Activated CD4-positive, alpha-beta T cell treated with anti-CD3 and anti-CD28 coated beads, Interleukin-2, amount 50 U/mL, for 24 hours (primary cell): ENCODE data around the gene ARHGAP18.

Source experiments
- DNase-seq, 2 donors: peaks; one replicate each; pipeline ENCODE4 v3.0.0-alpha.2; 2020; ENCODE audit warnings: low read depth in 1 of 2, low spot score in 1 of 2

ARHGAP18 gene, protein sequence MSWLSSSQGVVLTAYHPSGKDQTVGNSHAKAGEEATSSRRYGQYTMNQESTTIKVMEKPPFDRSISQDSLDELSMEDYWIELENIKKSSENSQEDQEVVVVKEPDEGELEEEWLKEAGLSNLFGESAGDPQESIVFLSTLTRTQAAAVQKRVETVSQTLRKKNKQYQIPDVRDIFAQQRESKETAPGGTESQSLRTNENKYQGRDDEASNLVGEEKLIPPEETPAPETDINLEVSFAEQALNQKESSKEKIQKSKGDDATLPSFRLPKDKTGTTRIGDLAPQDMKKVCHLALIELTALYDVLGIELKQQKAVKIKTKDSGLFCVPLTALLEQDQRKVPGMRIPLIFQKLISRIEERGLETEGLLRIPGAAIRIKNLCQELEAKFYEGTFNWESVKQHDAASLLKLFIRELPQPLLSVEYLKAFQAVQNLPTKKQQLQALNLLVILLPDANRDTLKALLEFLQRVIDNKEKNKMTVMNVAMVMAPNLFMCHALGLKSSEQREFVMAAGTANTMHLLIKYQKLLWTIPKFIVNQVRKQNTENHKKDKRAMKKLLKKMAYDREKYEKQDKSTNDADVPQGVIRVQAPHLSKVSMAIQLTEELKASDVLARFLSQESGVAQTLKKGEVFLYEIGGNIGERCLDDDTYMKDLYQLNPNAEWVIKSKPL

DNA sequence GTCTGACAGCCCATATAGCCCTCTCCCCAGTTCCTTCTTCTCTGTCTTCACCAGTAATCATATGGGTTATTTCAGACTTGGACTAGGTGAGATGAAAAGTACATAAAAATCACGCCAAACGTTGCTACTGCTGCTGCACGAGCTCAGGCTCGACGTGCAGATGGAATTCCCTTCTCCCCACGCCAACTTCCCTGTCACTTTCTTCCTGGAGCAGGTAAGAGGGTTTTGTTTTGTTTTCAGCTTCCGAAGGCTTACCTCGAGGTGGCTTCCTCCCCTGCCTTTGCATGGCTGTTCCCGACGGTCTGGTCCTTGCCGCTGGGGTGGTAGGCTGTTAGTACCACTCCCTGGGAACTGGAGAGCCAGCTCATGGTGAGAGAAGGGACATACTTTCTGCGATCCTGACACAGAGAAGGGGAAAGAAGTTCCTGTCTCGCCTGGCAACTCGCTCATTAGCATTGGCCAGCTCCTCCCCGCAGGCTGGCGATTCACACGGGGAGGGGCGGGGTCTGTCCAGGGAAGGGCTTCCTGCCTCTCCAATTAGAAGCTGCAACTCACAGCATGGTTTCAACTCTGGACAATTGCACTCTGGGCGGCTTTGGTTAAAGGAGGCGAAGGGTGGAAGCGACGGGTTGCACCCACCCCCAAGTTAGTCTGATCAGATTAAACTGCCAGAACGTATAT is at the start of gene ARHGAP18:
Gene ARHGAP18, minus strand, starts transcription at position 409 of the 681 bp plus-strand sequence. Its CDS starts 41 bp downstream, at position 368.
- DNase-seq, result peak; percentile 32 to 59

DNA sequence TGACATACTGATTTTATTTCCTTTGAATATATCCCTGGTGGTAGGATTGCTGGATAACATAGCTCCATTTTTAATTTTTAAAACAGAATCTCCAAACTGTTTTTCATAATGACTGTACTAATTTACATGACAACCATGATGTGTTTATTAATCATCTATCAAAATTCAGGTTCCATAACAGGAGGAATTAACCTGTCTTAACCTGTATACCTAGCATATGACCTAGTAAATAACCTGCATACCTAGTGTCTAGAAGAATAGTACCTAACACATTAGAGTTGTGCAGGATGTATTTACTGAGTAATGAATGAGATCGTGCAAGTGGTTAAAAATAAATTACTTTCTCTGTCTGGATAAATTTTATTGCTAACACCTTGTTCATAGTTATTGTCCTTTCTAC is 45.8 kb upstream of the ARHGAP18 start:
- DNase-seq, result no peak

DNA sequence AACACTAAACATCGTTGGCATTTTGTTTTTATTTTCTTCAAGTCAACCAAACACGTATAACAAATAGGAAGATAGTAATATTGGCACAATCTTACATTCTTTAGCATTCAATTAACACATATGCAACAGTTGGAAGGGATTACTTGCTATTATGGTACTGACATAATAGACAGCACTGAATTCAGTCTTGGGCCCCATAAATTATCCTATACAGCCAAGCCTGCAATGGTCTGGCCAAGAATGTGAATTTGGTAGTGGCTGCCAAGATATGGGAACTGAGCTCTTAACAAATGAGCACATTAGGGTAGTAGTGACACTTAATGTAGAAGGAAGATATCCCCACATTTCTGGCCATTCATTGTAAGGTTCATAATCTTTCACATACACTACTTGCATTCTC is 44.8 kb upstream of the ARHGAP18 start:
- DNase-seq, result no peak

DNA sequence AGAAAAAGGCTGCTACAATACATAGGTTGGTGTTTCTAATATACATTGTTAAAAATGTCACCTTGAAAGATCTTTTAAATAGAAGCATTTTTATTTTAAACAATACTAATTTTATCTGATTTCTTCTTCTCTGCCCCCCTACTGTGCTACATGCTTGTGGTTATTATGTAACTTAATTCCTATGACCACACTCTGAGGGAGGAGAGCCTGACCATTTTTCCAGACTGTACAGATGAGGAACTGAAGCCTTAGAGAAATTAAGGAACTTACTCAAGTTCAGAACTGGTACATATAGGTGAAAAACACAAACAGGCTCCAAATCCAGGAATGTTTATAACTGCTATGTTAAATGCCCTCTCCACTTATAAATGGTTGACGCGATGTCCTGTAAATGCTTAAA is 43.4 kb upstream of the ARHGAP18 start:
- DNase-seq, result no peak

DNA sequence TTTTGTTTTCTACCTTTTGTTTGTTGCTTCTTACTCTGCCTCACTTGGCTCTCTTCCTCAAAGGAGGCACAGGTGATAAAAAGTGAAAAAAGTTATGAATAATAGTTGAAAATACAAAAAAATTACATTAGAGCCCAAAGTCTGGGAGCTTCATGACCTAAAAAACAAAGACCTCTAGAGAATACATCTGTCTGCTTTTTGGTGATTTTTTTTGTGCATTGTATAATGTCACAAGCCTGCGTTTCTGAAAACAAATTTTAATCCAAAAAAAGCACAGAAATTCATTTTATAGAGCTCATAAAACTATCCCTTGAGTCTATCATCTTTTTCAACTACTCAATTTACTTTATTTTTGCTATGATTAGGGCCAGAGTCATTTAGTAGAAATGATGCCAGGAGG is 41.4 kb upstream of the ARHGAP18 start:
- DNase-seq, result no peak

DNA sequence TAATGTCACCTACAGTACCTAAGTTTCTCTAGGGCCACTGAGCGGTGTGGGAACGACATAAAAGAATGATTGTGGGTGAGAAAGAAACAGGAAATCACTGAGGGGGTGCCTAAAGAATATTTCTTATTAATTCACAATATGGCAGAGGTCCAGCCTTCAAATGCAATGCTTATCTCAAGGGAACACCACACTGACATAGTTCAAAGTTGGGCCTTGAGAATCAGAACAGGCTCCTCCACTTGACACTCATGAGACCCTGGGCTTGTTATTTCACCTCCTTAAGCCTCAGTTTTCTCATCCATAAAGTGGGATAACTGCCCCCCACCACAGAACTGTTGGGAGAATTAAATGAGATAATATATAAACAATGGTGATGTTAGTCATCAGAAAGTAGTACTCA is 40.4 kb upstream of the ARHGAP18 start:
- no peak for DNase-seq

DNA sequence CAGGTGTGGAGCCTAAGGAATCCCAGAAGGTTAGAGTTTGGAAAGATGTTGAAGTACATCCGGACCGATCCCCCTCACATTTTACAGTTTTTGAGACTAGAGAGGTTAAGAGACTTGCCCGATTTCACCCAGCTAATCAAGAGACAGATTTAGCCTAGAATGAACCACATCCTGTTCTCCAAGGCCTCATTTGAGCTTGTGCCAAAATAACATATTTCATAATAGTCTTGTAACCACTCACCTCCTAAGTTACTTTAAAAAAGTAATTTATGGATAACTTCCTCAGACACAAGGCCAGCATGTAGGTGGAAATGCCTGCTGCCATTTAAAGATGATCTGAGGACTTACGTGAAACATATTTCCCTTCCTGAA is 39.8 kb upstream of the ARHGAP18 start:
- no peak for DNase-seq

DNA sequence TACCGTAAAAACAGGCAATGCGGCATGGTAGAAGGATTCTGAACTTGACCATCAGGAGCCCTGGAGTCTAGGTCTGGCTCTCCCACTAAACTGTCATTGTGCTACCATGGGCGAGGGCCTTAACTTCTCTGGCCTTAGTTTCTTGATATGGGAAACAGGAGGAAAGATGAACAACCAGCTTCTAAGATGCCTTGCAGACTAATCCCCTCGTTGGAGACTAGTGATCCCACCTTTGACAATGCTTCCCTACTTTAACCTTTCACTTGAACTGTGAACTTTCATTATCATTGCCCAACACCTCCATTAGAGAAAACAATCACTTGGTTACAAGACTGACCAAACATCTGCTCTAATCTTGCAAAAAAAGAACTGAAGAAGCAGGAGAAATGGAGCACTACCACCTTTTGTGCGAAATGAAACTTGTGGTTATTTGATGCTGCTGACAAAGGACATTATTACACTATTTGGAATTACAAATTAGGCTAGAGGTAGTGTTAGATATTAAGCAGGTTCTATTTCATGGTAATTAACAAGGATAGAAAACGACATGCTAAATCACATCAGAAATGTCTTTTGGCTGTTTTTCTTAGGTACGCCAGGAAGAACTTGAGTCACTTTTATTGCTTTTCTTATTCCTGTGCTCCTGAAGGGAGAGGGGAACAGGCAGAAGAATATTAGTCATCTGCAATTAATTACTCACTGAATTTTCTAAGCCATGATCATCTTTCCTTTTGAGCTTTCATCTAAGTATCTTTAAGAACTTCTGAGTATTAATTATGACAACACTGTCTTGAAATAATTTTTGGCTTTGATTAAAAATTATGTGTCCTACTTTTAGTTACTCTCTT is 39.1 kb upstream of the ARHGAP18 start:
- DNase-seq, result no peak

DNA sequence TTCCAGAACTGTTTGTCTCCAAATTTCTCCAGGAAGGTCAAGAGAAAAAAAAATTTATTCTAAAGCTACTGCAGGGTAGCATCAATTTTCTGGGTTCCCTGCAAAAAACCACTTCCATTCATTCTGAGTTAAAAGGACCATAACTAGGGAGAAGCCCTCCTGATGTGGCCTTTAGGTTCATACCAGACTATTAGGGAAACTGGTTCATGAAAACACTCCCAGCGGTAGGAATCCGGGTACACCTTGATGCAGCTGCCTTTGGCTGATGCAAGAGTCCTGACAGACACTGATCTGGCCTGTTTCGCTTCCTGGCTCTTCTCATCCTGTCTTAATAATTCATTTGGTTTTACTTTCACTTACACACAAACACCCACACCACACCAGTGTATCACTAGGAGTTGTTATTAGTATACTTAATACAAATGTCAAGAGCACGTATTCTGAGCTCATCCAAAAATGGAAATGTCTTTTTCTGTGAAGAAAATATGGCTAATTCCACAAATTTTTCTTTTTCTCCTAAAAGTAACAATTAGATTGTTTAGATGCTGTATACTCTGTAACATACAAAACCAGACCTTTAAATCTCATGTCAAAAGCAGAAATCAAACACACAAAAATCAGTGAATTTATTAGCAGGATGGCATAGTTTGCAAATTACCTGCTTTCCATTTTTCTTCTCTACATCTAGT is 38.4 kb upstream of the ARHGAP18 start:
- DNase-seq, result peak; percentile 28 to 66

DNA sequence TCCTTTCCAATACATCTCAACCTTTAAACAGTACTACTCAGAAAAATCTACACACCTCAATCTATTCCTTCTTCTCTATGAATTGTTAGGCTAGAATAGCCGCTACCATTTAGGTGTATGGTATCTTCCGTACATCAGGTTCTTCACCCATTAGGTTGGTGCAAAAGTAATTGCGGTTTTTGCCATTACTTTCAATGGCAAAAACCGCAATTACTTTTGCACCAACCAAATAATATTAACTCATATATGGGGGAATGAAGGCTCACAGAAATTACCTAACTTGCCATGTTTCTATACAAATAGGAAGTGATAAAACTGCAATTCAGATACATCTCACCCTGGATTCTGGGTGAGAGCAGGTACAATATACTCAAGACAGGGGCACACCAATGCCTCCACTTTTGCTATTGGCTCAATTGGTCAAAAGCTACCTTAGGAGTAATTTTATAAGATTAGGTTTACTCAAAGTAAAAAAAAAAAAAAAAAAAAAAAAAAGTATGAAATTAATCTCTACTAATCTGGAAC is 37.7 kb upstream of the ARHGAP18 start:
- DNase-seq, result no peak

DNA sequence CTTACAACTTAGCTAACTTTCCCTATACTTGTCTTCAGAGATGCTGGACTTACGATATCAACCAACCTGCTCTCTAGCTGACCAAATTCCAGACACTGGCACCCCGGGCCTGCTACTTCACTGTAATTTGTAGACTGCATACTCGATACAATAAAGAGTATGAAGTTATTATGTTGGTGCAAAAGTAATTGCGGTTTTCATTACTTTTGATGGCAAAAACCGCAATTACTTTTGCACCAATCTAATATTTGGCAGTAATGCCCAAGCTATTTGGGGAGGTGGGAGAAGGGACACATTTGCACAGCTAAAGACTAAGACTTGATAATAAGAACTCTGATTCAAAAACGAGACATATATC is 34.9 kb upstream of the ARHGAP18 start:
- no peak for DNase-seq

DNA sequence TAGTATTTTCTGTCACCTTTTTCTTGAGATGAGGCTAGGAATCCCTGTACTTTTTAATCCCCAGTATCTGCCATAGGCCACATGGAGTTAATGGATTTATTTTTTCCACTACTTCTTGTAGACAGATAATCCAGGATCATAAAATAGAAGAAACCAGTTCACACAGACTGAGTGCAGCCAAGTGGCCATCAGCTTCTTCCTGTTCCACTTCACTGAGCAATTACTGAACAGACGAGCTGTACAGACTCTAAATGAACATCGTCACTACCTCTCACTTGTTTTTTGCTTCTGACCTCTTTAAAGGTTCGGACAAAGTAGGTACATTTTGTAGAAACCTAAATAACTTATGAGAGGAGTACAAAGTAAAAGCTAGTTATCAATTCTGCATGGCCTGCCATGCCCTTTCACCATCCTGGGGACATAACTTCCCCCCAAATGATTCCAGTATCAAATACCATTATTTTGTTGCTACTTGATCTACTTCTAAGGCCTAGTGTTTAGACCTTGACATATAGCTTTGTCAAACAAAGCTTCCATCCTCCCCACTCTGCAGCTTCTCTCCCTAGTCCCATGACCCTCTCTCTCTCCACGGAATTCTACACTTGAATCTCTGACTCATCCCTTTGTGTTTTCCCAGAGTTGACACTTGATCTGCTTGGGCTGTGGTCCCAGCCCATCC is 34.4 kb upstream of the ARHGAP18 start:
- DNase-seq, result no peak

DNA sequence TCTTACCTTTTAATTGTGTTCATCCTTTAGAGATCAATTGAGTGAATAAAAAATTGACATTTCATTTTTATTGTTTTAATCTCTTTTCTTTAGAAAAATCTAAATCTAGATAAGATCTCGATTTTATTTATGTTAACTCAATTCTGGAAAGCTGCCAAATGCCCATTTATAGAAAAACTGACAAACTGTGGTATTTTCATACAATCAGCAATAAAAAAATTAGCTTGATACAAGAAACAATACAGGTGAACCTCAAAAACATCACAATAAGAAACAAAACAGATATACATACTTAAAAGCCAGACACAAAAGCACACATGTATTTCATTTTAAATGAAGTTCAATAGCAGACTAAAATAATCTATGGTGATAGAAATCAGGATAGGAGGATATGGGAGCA is 30.0 kb upstream of the ARHGAP18 start:
- no peak for DNase-seq

DNA sequence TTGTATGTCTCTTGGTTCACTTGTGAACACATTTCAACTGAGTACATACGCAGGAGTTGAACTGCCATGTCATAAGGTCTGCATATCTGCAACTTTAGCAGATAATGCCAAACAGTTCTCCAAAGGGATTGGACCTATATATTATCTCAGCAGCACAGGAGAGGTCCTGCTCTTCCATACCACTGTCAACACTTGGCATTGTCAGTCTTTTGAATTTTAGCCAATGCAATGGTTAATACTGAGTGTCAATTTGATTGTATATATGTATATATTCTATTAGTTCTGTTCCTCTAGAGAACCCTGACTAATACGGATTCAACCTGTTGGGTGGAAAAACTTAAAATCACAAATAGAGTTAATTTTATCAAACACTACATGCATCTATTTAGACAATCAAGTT is 26.1 kb upstream of the ARHGAP18 start:
- no peak for DNase-seq

DNA sequence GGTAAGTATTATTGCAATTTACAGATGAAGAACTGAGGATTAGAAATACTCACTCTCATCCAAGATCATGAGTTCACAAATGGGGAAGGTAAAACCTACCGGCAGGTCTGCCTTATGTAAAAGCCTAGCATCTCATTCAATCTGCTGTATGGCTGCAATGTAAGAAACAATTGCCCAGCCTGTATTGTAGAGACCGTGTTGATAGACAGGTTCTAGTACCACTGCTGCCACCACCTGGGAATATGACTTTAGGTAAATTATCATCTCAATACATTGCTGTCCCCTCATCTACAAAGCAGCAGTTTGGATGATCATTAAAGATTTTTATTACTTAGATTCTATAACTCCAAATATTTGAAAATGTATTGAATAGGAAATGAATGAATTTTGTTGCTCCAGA is 23.3 kb upstream of the ARHGAP18 start:
- DNase-seq, result no peak

DNA sequence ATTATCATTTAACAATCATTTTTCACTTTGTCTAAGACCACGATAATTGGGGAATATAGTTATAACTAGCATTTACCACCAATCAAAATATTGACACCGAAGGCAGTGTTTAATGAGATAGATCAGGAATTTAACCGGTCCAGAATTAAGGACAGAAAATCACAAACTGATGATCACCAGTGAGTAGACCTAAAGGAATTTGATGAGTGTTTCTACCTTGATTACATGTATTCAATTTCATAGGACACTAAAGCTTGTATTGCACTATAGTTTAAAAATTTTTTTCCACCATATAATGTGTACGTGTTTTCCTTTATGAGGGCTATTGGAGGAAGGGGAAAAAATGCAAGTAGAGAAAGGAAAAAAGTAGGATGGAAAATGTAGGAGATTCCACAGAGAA is 22.6 kb upstream of the ARHGAP18 start:
- DNase-seq, result no peak

DNA sequence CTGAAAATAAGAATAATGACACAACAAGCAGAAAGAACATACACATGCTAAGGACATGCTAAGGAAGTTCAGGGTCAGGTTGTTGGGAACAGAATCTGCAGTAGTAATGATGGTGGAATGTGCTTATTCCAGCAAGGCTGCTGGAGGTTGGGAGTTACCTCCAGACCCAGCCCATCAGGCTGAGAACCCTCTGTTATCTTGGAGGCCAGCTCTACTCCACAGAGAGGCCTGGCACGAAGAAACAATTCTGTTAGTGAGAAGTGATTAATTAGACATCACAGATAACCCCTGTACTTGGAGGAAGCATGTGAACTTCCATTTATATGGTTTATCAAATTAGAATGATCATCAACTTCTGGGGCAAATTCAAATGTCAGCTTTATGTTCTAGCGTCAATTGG is 22.1 kb upstream of the ARHGAP18 start:
- DNase-seq, result no peak

DNA sequence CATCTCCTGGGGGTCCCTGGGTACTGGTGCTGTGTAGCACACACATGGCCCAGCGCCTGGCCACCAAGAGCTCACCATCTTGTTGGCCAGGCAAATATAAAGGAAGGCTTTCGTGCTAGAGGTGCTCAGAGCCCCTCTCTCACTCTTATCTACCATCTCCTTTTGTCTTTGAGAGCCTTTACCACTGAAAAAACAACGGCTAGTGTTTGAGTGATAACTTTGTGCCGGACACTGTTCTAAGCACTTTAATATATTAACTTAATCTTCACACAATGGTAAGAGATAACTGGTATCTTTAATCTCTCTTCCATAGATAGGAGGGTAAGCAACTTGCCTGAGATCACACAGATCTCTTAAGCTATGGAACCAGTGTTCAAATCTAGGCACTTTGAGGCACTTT is 21.5 kb upstream of the ARHGAP18 start:
- DNase-seq, result no peak

DNA sequence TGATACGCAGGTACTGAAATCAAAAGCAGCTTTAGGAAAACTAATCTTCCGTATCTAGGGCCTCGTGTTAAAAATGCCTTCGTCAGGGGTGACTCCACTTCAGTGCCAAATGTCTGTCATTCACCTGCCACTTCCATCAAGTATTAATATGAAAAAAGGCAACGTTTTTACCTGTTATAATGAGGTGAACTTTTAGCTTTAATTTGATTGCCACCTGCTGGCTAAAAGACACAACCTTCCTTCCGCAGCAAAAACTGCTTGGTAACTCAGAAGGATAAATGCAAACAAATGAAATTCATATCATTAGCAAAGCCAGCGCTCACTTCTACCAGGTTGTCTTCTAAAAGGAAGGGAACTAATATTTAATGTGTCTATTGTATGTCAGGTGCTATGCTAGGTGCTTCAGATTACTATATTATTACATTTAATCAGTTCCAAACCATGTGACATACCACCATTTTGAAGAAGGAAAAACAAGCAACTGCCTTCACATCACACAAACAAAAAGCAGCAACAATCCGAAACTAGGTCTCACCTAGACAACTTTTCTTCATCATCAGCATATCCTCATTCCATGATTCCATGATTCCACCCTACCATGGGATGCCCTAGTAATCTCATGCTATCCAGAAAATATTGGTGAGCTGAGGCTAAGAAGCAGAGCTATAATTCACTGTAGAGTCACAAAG is 20.6 kb upstream of the ARHGAP18 start:
- peak in 1 of 2 donors; percentile 34 for DNase-seq
